ENCODE data around the gene IPO13. TPM values are rescaled to one million over a fixed set of nuclear protein-coding genes. Genes with fewer than 3 reads are reported as not detected.
A peak's percentile ranks its signal among the peaks of the same experiment; 100 is the strongest.

IPO13 gene
- total and polyA plus RNA-seq, 10 of the 15 experiments (the other 5 are each of a cell fraction or from before 2014, with no cell fraction given): 7.1 to 26.6 (median 15.9) TPM

- no peak for TF ChIP-seq CUX1 (IDR thresholded peaks at IDR 0.05; ENCODE audit: insufficient replicate concordance, low read depth, low read length)
- no peak for TF ChIP-seq EED (IDR thresholded peaks at IDR 0.05; ENCODE audit: low read depth)
- peak; percentile 49; the same call in 1 of the 2 replicates for TF ChIP-seq MLLT1 (IDR thresholded peaks at IDR 0.05)
- TF ChIP-seq CEBPB (IDR thresholded peaks at IDR 0.05; ENCODE audit: borderline replicate concordance in 1 of 2, low read depth in 2 of 2, low read length in 2 of 2): peak in 1 of 2 experiments; percentile 5; a peak in 1 of 4 replicates
- TF ChIP-seq STAT3 (IDR thresholded peaks at IDR 0.05; ENCODE audit: low read depth, low read length): no peak
- no peak for TF ChIP-seq NFXL1 (IDR thresholded peaks at IDR 0.05; ENCODE audit: borderline replicate concordance)
- peak; percentile 99 for TF ChIP-seq RB1 (IDR thresholded peaks at IDR 0.05; ENCODE audit: borderline replicate concordance)
- TF ChIP-seq SMAD5 (IDR thresholded peaks at IDR 0.05; ENCODE audit: low read depth): no peak; the same call in 1 of the 2 replicates
- TF ChIP-seq FOXK2 (IDR thresholded peaks at IDR 0.05): peak; percentile 44; the same call in 1 of the 2 replicates
- no peak for TF ChIP-seq TCF12 (IDR thresholded peaks at IDR 0.05; ENCODE audit: low read depth, low read length)
- TF ChIP-seq SMAD1 (IDR thresholded peaks at IDR 0.05; ENCODE audit: low read depth, partially characterized antibody): peak; percentile 40
- peak; percentile 95 for TF ChIP-seq POLR2A (IDR thresholded peaks at IDR 0.05; ENCODE audit: low read depth, low read length)
- no peak for TF ChIP-seq RBBP5 (conservative IDR thresholded peaks at IDR 0.05)
- TF ChIP-seq, protein P1, sequence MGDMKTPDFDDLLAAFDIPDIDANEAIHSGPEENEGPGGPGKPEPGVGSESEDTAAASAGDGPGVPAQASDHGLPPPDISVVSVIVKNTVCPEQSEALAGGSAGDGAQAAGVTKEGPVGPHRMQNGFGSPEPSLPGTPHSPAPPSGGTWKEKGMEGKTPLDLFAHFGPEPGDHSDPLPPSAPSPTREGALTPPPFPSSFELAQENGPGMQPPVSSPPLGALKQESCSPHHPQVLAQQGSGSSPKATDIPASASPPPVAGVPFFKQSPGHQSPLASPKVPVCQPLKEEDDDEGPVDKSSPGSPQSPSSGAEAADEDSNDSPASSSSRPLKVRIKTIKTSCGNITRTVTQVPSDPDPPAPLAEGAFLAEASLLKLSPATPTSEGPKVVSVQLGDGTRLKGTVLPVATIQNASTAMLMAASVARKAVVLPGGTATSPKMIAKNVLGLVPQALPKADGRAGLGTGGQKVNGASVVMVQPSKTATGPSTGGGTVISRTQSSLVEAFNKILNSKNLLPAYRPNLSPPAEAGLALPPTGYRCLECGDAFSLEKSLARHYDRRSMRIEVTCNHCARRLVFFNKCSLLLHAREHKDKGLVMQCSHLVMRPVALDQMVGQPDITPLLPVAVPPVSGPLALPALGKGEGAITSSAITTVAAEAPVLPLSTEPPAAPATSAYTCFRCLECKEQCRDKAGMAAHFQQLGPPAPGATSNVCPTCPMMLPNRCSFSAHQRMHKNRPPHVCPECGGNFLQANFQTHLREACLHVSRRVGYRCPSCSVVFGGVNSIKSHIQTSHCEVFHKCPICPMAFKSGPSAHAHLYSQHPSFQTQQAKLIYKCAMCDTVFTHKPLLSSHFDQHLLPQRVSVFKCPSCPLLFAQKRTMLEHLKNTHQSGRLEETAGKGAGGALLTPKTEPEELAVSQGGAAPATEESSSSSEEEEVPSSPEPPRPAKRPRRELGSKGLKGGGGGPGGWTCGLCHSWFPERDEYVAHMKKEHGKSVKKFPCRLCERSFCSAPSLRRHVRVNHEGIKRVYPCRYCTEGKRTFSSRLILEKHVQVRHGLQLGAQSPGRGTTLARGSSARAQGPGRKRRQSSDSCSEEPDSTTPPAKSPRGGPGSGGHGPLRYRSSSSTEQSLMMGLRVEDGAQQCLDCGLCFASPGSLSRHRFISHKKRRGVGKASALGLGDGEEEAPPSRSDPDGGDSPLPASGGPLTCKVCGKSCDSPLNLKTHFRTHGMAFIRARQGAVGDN (IDR thresholded peaks at IDR 0.05): peak; percentile 55
- TF ChIP-seq SIX5 (IDR thresholded peaks at IDR 0.05; ENCODE audit: low read depth, low read length, severe bottlenecking): peak; percentile 83
- TF ChIP-seq MTA3 (IDR thresholded peaks at IDR 0.05; ENCODE audit: borderline replicate concordance, low read length): no peak
- TF ChIP-seq BRCA1 (IDR thresholded peaks at IDR 0.05; ENCODE audit: low read depth, low read length): no peak; the same call in 1 of the 2 replicates
- 0 out of 4 replicates have a peak, but pooled peaks have one; percentile 4 to 45 for TF ChIP-seq SRF (IDR thresholded peaks at IDR 0.05; ENCODE audit: low read depth in 2 of 2, low read length in 2 of 2)
- no peak for TF ChIP-seq NFYA (IDR thresholded peaks at IDR 0.05; ENCODE audit: borderline replicate concordance, low read depth, low read length)
These were observed at the start of gene IPO13 (continued) for GRCh38 chr1:43946236-43947060.

Measured in GM12878 (cell line).